Measurements from ENCODE around the gene SRP54. TPM values are rescaled to one million over a fixed set of nuclear protein-coding genes. Genes with fewer than 3 reads are reported as not detected.

The SRP54 gene
- total and polyA plus RNA-seq, 2 of the 13 experiments (the other 11 are each of a cell fraction or from before 2014, with no cell fraction given): 42.2 to 207 TPM

DNA sequence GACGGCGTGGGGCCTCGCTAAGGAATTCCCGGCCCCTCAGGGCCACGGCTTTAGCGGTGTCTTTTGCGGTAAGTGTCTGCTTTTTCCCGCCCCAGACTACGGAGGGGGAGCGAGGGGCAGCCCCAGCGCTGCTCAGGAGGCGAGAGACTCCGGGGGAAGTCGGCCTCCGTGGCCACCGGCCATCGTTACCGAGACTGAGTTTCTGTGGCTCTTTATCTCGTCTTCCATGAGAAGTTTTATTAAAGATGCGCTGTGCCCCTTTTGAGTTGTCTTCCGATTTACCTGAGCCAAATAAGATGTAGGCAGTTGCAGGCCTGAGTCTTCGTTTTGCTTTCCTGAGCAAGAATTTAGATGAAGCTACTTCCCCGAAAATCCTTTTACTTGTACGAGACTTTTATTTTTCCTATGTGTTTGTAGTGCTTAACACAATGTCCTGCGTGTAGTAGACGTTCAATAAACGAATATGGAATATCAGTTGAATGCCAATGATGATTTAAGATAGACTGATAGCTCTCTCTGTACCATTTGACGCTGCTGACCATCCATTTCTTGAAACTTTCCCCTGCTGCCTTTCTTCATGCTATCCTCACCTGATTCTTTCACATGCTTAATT is 462 bp downstream of the SRP54 start (continued):
- TF ChIP-seq, protein P1, sequence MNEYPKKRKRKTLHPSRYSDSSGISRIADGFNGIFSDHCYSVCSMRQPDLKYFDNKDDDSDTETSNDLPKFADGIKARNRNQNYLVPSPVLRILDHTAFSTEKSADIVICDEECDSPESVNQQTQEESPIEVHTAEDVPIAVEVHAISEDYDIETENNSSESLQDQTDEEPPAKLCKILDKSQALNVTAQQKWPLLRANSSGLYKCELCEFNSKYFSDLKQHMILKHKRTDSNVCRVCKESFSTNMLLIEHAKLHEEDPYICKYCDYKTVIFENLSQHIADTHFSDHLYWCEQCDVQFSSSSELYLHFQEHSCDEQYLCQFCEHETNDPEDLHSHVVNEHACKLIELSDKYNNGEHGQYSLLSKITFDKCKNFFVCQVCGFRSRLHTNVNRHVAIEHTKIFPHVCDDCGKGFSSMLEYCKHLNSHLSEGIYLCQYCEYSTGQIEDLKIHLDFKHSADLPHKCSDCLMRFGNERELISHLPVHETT (CRISPR knock-in tag; conservative IDR thresholded peaks at IDR 0.05): no peak
- TF ChIP-seq, protein P2, sequence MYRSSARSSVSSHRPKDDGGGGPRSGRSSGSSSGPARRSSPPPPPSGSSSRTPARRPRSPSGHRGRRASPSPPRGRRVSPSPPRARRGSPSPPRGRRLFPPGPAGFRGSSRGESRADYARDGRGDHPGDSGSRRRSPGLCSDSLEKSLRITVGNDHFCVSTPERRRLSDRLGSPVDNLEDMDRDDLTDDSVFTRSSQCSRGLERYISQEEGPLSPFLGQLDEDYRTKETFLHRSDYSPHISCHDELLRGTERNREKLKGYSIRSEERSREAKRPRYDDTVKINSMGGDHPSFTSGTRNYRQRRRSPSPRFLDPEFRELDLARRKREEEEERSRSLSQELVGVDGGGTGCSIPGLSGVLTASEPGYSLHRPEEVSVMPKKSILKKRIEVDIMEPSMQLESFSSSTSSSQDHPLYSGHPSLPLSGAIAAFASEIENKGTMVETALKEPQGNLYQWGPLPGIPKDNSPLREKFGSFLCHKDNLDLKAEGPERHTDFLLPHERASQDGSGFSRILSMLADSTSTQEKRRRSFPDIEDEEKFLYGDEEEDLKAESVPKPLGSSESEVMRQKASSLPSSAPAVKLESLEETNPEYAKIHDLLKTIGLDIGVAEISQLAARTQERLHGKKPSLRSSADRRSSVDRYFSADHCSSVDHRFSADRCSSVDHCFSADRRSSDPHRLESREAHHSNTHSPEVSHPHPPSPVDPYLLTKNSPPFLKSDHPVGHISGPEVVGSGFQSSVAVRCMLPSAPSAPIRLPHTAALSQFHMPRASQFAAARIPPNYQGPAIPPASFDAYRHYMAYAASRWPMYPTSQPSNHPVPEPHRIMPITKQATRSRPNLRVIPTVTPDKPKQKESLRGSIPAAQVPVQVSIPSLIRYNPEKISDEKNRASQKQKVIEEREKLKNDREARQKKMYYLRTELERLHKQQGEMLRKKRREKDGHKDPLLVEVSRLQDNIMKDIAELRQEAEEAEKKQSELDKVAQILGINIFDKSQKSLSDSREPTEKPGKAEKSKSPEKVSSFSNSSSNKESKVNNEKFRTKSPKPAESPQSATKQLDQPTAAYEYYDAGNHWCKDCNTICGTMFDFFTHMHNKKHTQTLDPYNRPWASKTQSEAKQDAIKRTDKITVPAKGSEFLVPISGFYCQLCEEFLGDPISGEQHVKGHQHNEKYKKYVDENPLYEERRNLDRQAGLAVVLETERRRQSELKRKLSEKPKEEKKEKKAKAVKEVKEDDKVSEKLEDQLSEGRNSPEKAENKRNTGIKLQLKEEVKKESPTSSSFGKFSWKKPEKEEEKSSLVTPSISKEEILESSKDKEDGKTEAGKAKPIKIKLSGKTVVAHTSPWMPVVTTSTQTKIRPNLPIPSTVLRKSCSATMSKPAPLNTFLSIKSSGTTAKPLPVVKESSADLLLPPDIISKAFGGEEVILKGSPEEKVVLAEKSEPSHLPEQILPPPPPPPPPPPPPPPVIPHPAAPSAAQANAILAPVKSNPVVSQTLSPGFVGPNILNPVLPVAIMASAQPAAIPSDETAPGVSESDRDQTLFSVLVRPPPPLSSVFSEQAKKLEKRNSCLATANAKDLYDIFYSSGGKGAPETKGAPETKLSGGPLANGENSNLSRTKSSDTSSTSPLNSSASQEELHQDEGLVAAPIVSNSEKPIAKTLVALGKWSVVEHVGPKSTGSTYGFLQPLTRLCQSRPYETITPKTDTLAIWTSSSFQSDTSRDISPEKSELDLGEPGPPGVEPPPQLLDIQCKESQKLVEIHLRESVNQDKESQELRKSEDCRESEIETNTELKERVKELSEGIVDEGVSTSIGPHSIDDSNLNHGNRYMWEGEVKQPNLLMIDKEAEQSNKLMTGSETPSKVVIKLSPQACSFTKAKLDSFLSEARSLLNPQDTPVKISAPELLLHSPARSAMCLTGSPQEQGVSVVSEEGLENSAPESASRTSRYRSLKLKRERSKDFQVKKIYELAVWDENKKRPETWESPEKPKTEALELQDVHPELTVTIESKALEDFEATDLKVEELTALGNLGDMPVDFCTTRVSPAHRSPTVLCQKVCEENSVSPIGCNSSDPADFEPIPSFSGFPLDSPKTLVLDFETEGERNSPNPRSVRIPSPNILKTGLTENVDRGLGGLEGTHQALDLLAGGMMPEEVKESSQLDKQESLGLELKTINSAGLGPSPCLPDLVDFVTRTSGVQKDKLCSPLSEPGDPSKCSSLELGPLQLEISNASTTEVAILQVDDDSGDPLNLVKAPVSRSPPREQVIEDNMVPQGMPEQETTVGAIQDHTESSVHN (CRISPR knock-in tag; IDR thresholded peaks at IDR 0.05): peak; percentile 16; the same call in 1 of the 2 replicates
- TF ChIP-seq ZNF775 (CRISPR knock-in tag; IDR thresholded peaks at IDR 0.05; ENCODE audit: borderline replicate concordance) (peak; percentile 3; the same call in 1 of the 2 replicates), TCF12 (IDR thresholded peaks at IDR 0.05) (no peak), TCF12 (CRISPR knock-in tag; IDR thresholded peaks at IDR 0.05) (no peak; the same call in 1 of the 2 replicates), ZNF619 (CRISPR knock-in tag; IDR thresholded peaks at IDR 0.05) (no peak), ZNF282 (IDR thresholded peaks at IDR 0.05; ENCODE audit: partially characterized antibody) (no peak), ZNF431 (CRISPR knock-in tag; IDR thresholded peaks at IDR 0.05; ENCODE audit: borderline replicate concordance, low read depth) (no peak), KMT2A (CRISPR knock-in tag; IDR thresholded peaks at IDR 0.05) (peak; percentile 96; the same call in 1 of the 2 replicates), CREB1 (IDR thresholded peaks at IDR 0.05) (no peak), CREB1 (CRISPR knock-in tag; IDR thresholded peaks at IDR 0.05) (no peak), CREM (IDR thresholded peaks at IDR 0.05) (no peak), CREM (CRISPR knock-in tag; IDR thresholded peaks at IDR 0.05) (no peak; the same call in 1 of the 2 replicates), ZNF510 (CRISPR knock-in tag; IDR thresholded peaks at IDR 0.05; ENCODE audit: low read depth) (0 out of 2 replicates have a peak, but pooled peaks have one; percentile 3), ZNF331 (CRISPR knock-in tag; IDR thresholded peaks at IDR 0.05) (no peak)
- TF ChIP-seq, protein P3, sequence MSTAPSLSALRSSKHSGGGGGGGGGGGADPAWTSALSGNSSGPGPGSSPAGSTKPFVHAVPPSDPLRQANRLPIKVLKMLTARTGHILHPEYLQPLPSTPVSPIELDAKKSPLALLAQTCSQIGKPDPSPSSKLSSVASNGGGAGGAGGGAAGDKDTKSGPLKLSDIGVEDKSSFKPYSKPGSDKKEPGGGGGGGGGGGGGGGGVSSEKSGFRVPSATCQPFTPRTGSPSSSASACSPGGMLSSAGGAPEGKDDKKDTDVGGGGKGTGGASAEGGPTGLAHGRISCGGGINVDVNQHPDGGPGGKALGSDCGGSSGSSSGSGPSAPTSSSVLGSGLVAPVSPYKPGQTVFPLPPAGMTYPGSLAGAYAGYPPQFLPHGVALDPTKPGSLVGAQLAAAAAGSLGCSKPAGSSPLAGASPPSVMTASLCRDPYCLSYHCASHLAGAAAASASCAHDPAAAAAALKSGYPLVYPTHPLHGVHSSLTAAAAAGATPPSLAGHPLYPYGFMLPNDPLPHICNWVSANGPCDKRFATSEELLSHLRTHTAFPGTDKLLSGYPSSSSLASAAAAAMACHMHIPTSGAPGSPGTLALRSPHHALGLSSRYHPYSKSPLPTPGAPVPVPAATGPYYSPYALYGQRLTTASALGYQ (CRISPR knock-in tag; IDR thresholded peaks at IDR 0.05): no peak
- TF ChIP-seq, protein P4, sequence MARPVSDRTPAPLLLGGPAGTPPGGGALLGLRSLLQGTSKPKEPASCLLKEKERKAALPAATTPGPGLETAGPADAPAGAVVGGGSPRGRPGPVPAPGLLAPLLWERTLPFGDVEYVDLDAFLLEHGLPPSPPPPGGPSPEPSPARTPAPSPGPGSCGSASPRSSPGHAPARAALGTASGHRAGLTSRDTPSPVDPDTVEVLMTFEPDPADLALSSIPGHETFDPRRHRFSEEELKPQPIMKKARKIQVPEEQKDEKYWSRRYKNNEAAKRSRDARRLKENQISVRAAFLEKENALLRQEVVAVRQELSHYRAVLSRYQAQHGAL (CRISPR knock-in tag; IDR thresholded peaks at IDR 0.05; ENCODE audit: not compliant biosample characterization): no peak
- TF ChIP-seq, protein P5, sequence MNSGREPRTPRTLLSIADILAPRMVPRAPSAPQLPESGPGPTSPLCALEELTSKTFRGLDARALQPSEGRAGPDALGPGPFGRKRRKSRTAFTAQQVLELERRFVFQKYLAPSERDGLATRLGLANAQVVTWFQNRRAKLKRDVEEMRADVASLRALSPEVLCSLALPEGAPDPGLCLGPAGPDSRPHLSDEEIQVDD (CRISPR knock-in tag; IDR thresholded peaks at IDR 0.05; ENCODE audit: borderline replicate concordance): peak; percentile 15; the same call in 1 of the 2 replicates
